GM19395 (cell line): Measurements from ENCODE around the gene DMBX1.

ENCODE experiments used
- ATAC-seq: cut with Tn5 transposase; IDR thresholded peaks from one replicate; pipeline ENCODE4 v1.9.1; 2021; ENCODE audit warnings: mild to moderate bottlenecking, moderate library complexity; ENCODE audit not compliant: unreplicated experiment

DMBX1 gene

DNA sequence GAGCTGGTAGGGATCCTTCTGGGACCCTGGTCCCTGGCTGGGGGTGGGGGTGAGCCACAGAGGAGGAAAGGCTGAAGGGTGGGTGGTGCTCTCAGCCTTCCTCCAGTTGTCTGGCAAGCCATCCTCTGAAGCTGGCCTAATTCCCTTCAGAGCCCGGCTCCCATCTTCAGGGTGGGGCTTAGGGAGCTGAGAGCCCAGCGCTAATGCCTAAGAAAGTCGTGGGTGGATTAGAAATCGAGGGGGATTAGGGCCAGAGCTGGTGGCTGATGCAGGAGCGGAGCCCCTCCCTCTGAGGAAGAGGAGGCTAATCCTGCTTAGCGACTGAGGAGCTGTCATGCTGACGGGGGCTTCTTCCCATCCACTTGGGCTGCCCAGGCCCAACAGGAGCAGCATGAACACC, 30.8 kb upstream of the DMBX1 start:
- ATAC-seq: no peak

DNA sequence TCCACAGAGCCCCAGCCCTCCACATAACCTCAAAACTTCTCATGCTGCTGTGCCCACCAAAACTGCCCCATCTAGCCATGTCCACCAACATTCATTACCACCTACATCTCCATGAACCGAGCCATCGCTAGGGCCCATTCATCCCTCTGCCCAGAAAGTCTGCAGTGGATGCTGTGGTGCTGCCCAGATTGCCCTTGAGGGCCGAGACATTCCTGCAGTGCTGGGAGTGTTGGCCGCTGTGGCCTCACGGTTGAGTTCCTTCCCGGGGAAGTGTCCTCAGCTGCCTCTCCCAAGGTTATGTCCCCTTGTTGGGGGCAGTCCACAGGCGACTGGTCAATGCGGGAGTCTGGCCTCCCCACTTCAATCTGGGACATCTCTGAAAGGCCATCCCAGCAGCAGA, 30.3 kb upstream of the DMBX1 start:
- ATAC-seq: no peak

DNA sequence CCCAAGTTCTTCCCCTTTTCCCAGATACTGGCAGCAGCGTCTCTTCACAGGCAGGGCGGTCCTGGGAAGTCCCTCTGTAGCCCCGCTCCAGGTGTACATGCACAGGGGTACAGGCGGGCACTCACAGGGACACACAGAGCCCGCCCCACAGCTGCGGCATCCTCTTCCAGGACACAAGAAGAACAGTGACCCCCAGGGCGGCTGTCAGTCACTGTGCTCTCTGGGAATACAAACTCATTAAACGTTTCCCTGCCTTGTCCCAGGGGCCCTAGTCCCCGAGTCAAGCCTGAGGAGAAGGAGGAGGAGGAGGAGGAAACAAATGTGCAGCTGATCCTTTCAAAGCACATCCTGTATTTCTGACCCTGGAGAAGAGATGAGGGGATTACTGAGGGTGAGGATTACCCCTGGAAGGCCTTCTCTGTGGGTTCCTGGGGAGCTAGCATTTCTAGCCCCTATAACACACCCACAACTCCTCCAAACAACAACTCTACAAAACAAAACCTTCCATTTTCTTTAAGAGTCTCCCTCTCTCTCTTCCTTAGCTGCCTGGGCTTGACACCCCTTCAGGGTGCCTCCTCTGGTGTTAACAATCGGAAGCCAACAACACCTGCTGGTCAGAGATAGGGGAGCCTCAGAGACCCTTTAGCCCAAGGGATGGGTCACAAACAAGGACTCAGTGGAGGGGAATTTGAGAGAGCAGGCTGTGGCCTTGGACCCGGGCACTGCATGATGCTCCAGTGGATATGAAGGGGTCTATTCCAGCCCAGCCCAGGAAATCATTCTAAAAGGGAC, 28.4 kb upstream of the DMBX1 start:
- ATAC-seq: no peak

DNA sequence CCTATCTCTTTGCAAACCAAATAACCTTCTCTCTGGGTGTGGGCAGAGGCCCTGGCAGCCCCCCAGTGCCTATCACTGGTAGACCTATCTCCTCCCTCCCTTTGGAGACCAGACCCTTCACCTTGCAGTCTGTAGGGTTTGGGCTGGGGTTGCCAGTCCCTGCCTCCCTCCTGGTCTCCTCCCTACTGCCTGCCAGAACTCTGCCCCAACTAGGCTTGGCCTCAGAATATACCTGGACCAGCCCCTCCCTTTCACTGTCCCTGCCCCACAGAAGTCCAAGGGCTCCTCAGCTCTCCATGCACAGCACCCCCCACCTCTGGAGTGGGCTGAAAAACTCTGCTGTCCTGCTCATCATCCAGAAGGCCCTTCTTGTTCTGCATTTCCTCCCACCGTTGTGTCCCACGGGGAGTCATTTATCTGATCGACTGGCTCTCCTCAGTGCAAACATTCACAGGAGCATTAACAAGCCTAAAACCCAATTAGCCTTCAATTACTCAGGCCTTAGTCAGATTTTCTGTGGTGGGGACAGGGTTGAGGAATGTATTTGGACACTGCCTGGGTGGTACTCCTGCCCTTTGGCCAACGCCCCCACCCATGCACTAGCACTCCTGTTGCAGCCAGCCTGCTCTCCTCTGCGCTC, 27.7 kb upstream of the DMBX1 start:
- no peak for ATAC-seq

DNA sequence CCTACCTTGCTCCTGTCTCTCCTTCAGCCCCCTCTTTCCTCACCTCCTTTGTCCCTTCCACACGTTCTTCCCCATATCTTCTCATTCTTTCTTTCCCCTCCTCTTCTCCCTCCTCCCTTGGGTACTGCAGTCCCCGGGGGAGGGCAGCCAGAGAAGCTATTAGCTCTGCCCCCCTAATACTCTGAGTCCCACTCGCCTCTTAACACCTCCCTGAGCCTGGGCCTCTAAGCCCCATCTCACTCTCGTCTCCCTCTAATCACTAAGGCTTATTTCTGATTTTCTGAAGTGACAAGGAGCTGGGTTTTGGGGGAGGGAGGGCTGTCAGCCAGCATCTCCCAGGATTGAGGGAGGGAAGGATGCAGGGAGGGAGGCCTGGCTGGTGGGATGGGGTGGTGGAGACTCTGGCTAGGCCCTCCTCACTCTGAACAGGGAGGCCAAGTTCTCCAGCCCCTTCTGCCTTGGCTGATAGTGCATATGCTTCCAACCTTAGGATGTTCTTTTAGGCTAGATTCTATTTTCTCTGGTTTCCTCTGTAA, 25.6 kb upstream of the DMBX1 start:
- ATAC-seq: no peak

DNA sequence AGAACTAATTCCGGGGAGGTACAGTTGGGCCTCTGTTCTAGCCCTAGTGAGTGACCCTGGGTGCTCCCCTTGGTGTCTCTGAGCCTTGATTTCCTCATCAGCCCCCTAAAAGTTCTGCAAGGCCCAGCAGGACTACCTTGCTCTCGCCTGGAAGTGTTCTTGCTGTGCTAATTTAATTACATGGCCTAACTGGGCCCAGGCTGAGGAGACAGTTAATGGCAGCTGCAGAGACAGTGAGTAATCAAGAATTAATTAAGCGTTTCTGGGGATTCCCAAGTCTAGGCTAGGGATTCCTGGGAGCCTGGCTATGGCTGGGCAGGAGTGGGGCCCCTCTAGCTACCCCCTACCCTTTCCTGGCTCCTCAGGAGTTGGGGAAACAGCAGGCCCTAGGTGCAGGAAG, 24.7 kb upstream of the DMBX1 start:
- no peak for ATAC-seq

DNA sequence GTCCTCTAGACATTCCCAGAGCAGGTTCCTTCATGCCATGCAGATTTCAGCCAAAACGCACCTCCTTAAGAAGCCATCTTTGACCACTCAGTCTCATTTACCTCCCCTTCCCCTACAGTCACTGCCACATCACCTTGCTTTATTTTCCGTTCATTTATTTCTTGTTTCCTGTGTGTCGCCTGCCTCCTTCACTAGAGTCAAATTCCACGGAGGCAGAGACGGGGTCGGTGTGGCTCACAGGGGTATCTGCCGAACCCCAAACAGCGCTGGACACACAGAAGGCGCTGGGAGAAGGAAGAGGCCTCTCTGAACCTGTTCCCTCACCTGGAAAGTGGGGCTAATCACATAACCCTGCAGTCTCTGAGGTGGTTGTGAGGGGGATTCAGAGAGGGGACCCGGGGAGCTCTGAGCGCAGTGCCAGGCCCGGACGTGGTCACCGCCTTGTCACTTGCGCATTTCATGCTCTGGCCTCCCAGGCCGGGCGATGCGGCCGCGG, 23.6 kb upstream of the DMBX1 start:
- no peak for ATAC-seq

DNA sequence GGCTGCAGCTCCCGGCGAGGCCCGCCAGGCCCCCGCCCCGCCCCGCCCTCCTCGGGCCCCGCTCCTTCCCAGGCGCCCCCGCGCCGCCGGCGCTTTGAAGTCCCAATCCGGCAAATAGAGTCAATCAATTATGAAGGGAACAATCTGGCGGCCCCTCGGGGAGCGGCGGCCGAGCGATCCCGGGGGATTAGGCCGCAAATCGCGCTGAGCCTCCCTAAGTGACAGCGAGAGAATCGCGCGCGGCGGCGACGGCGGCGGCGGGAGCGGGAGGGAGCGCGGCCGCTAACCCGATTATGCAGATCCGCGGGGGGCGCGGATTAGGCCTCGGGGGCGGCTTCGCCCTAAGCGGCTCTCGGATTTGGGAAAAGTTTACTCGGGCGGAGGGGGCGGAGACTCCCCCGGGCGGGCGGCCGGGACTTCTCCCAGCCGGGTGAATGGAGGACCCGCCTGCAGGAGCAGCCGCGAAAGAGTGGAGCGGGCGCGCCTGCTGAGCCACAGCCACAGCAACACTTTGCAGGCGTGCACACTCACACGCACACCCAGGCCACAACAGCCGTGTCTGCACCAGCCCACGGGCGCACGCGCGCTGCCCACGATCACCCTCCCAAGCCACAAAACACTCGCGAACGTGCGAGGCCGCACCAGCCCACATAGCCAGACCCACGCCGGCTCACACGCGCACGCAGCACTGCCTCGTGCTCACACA, 23.0 kb upstream of the DMBX1 start:
- no peak for ATAC-seq

DNA sequence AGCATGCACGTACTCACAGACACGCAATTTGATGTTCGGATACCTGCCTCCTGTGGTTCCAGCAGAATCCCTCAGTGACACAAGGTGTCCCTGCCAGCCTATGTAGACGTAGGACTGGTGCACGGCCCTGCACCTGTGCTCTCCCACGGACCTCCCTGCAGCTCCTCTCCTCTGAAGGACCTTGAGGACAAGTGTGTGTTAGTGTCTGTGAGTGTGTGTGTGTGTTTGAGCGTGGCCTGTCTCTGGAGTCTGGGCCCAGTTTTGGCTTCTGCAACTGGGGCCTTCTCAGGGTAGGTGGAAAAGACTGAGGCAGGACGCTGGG, 22.5 kb upstream of the DMBX1 start:
- no peak for ATAC-seq

DNA sequence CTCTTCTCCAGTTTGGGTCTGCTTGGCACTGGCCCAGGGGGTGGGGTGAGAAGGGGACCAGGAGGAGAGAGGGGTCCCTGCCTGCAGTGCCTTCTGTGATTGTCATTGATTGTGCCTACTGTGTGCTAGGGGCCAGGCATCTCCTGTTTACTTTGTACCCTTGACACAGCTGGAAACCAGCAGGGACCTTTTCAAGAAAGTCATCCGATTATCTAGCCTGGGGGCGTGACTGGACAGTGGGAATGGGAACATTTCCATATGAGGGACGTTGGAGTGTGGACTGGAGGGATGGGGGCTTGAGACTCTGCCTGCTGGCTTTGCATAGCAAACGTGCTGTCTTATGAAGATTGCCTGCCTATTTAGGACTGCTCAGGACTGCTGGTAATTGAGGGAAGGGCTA, 19.8 kb upstream of the DMBX1 start:
- no peak for ATAC-seq

DNA sequence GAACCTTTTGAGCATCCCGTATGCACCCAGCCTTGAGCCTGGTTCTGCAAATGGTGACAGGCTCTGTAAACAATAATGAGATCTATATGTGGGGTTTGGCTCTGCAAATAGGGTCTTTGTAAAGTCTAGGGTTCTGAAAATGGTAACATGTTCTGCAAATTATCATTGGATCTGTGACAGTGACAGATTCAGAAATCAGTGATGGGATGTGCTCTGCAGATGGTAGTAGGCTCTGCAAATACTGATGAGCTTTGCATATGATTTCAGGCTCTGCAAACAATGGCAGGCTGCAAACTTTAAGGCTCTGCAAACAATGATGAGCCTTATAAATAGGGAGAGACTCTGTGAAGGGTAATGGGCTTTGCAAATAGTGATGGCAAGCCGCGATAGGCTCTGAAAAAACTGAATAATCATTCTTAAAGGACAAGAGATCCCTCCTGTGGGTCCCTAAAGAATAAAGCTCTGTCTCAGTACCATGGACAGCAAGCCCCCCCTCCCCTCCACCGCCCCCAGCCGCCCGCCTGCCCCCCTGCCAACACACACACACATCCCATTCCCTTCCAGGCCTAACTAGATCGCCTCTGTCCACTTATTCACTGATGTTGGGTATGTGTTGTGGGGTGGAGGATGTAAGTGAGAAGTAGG, 17.7 kb upstream of the DMBX1 start:
- ATAC-seq: no peak

DNA sequence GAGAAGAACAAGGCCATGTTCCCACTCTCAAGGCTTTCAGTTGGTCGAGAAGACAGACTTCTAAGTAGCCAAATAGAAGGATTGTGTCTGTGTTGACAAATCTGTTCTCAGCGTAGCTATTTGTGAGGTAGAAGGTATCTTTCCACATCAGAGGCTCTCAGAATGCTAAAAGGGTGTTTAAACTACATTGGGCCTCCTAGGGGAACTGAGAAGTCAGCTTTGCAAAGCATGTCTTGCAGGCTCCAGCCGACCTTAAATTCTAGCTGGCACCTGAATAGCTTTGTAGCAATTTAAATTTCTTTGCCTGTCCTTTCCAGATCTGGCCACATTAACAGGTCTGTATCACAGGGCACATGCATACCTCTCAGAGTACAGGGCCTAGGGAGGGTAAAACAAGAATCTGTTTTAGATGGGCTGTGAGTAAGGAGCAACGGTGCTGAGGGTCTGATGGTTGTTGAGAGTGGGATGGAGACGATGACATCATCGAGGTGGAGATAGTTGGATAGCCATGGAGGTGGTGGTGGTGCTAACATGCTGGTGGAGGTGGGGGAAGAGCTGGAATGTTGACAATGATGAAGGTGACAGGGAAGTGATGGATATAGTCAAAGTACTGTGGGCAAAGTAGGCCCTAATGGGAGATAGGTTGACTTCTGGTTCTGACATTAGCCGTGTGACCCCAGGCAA, 17.0 kb upstream of the DMBX1 start:
- no peak for ATAC-seq

DNA sequence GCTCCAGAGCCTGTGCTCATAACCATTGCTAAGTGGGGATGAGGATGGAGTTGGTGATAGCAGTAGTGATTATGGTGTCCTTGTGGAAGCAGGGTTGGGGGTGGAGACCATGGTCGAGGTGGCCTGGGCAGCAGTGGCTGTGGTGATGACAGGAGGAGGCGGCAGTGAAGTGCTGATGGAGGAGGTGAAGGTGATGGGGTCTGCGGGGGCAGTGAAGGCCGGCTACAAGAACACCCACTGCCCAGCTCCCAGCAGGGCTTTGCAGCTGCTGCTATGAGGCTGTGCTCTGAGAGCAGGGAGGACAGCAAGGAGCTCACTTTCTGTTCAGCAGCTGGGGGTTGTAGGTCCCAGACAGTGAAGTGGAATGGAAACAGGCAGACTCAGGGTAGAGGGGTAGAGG, 15.6 kb upstream of the DMBX1 start:
- no peak for ATAC-seq

DNA sequence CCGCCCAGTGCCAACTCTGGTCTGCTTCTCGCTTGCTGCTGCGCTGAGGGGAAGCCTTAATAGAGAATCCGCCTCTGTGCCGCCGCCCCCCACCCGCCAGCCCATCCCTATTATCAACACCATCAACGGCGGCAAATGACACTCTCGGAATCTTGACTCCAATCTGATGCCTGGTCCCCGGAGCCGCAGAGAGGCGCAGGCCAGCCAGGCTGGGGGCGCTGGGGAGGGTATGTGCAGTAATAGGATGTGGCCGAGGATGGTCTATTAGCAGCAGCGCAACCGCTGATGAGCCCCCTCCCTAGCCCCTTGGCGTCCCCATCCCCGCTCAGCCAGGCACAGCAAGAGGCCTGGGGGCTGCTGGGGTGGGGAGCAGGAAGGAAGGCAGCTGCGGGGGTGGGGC, 15.1 kb upstream of the DMBX1 start:
- no peak for ATAC-seq

DNA sequence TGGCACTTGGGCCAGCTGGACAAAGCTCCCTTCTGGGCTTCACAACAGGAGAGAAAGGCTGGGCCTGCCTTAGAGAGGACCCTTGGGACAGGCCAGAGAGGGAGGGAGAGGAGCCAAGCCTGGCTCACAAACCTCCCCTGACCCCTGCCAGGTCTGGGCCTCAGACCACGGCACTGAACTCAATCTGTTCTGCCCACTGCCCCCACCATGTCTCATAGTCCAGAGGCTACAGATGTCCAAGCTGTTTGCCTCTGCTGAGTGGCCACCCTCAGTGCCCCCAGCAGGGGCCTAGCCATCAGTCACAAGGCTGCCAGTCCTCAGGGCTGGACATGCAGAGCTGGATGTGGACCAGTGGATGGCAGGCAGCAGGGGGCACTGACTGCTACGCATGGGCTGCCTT, 13.0 kb upstream of the DMBX1 start:
- no peak for ATAC-seq

DNA sequence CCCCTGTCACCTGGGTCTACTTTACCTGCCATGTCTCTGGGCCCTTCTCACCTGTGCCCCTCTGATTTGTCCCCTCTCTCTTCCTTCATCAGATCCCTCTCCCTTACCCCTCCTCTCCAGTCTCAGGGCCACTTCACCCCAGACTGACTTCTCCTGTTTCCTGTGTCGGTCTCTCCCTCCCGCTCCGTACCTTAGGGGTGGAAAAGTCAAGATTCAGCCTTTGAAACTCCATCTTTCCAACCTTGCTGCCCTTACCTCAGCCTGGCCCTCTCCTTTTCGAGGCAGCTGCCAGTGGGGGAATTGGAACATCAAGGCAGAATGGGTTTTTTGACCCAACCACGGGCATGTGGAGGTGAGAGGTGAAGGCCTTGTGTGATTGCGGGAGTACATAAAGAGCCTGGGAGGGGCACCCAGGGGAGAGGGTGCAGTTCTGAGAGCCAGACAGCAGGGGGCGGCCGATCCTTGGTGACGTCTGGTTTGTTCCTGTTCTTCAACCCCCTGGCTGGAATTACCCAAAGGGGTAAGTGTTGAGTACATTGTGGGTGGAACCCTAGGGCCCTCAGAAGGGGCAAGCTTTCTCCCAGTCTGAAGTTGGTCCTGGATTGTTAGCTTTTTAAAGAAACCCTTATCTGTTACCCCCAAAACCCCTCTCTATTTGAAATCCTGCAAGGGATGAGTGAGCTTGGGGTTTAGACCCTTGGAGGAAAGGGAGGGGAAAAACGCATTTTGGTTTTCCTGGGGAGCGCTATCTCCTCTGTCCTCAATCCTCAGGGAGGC, 12.3 kb upstream of the DMBX1 start:
- peak; percentile 62 for ATAC-seq

DNA sequence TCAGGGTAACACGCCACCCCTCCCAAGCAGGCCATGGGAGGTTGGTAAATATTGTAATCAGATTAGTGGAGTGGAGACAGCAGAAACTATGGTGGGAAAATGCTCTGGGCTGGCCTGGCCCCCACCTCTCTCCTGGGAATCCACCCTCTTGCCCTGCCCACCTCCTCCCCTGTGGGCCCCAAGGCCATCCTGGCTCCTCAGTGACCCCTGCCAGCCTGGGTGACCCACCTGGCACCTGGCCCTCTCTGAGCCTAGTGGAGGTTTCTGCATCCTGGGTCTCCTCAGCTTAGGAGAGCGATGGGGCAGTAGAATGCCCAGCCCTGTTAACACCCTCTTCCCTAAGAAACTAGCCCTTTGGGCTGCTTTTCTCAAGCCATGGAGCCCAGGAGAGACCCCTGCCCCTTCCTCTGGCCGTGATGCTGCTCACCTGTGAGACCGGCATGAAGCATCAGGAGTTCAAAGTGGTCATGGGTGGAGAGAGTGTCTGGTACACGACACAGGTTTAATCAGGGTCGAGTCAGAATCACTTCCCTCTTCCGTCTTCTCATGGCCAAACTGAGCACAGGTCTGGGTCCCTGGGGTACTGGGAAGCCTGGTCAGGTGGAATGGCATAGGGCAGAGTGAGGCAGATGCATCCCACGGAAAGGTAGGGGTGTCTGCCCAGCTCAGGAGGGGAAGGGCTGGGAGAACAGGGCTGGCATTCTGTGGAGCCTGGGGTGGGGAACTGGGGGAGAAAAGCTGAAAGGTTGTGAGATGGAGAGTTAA, 10.7 kb upstream of the DMBX1 start:
- no peak for ATAC-seq

DNA sequence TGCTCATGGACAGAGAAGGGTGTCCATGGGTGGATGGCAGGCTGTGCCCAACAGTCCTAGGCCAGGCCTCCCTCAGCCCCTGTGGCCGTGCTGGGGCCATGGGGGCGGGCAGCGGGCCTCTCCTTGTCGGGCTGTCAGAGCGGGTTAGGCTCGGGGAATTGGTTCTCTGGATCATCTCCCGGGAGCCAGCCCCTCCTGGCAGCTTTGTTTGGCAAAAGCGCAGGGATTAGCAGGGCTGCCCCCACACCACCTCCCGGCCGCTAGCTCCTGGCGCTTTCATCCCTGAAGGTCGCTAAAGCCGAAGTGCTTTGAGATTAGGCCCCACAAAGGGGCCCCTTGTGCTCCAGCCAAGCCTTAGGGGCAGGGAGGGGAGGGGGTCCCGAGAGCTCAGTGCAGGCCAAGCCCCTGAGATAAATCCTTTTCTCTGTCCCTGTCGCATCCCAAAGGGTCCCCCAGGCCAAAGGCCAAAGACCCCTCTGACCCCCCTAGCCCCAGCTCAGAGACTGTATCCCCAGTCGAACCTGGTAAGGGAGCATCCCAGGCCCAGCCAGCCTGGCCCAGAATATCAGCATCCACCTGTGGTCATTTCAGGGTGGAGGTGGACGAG, 9.8 kb upstream of the DMBX1 start:
- ATAC-seq: no peak
